ENCODE data around the gene LEPR.

DNA sequence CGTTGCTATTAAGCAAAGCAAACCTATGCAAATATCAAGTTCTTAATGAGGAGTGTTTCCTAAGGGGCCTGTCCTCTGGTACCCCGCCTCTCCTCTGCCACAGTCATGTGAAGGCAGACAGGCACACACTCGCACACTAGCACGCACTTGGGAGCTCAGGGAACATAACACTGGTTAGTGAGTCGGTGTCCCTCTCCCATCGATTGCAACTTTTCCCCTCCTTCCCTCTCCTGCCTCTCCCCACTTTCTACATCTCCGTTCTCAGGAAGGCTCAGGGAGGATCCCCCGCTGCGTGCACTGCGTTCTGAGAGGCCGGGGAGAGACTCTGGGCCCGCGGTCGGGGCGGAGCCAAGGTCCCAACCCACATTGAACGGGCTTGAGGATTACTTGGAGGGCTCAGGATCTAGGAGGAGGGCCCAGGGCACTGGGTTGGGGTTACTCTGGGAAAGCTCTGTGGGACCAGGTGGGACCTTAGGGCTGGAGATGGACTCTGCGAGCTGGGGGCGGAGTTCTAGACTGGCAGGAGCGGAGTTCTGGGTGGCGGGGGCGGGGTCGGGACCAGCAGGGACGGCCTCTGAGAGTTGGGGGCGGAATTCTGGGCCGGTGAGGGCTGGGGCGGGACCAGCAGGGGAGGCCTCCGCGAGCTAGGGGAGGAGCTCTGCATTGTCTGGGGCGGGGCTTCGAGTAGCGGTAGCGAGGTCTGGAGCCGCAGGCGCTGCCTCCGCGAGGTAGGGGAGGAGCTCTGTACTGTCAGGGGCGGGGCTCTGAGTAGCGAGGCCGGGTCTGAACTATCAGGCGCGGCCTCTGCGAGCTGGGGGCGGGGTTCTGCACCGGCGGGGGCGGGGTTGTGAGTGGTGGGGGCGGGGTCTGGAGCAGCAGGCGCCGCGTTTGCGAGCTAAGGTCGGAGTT is 533 bp upstream of the LEPR start:
- TF ChIP-seq CTCF (conservative IDR thresholded peaks at IDR 0.05; ENCODE audit: low read depth, low read length) (no peak), EZH2 (IDR thresholded peaks at IDR 0.05; ENCODE audit: borderline replicate concordance, low read depth, low read length, poor library complexity, severe bottlenecking) (no peak)

Measured in A673 (cell line).